Stomach (tissue), 9 donors: ENCODE results near the gene ZNF691. TPM values are rescaled to one million over a fixed set of nuclear protein-coding genes. Genes with fewer than 3 reads are reported as not detected.

Experiments
- DNase-seq, 2 donors: peaks; one replicate each; pipeline versions ENCODE4 v3.0.0 to v3.0.0-alpha.2; 2013 to 2019
- H3K27ac ChIP-seq, 5 donors: fragments of 200-600 bp in 4 of 5; sonication (generic) in 4 of 5; one replicate each; pipeline ENCODE4 v1.5.1; 2013 to 2019; ENCODE audit warnings: mild to moderate bottlenecking in 1 of 5, moderate library complexity in 1 of 5
- H3K27me3 ChIP-seq, 3 donors: fragments of 200-600 bp; sonication (generic); one replicate each; pipeline ENCODE4 v1.5.1; 2017 to 2019; ENCODE audit warnings: mixed run types in 1 of 3
- H3K36me3 ChIP-seq, 4 donors: fragments of 200-600 bp; sonication (generic); 1 replicate in 3 of 4; 2 replicates in 1 of 4; pipeline ENCODE4 v1.5.1; 2016 to 2019
- H3K4me1 ChIP-seq, 4 donors: fragments of 200-600 bp; sonication (generic); one replicate each; pipeline ENCODE4 v1.5.1; 2016 to 2019
- H3K4me3 ChIP-seq, 4 donors: fragments of 200-600 bp; sonication (generic) in 3 of 4; one replicate each; pipeline ENCODE4 v1.5.1; 2016 to 2019; ENCODE audit warnings: mild to moderate bottlenecking in 1 of 4
- H3K9me3 ChIP-seq, 4 donors: fragments of 200-600 bp; sonication (generic); one replicate each; pipeline ENCODE4 v1.5.1; 2016 to 2019
- CTCF ChIP-seq, 7 experiments: fragments of 450-650 bp in 4 of 7; fragments of 200-600 bp in 3 of 7; sonication (generic) in 3 of 7; IDR thresholded peaks; one replicate each; pipeline ENCODE4 v1.5.1; 2016 to 2019; ENCODE audit warnings: antibody characterized with exemption in 7 of 7, control low read depth in 2 of 7, mild to moderate bottlenecking in 1 of 7
- EP300 ChIP-seq: sonication (generic); formaldehyde crosslinking; IDR thresholded peaks from one replicate; pipeline ENCODE4 v1.6.1; 2017; ENCODE audit warnings: antibody characterized with exemption
- POLR2A ChIP-seq, 4 donors: fragments of 450-650 bp; IDR thresholded peaks; one replicate each; pipeline ENCODE4 v1.6.1; 2016; ENCODE audit warnings: antibody characterized with exemption in 4 of 4, control low read depth in 2 of 4, mild to moderate bottlenecking in 1 of 4, moderate library complexity in 1 of 4
- POLR2AphosphoS5 ChIP-seq, 3 donors: sonication (generic); formaldehyde crosslinking; IDR thresholded peaks; one replicate each; pipeline ENCODE4 v1.6.1; 2016; ENCODE audit warnings: antibody characterized with exemption in 3 of 3
- WGBS, 5 donors: extraction: QIAGEN DNeasy Blood & Tissue Kit in 3 of 5; methylation state at CpG; one replicate each; pipeline versions ENCODE4 v1.1.5 to v1.1.7; 2013 to 2018; 5-methylcytosine and 5-hydroxymethylcytosine counted together
- intact Hi-C: fragments of 100-400 bp; cut with DNase I; formaldehyde crosslinking; loops from one replicate; pipeline ENCODE4 v1.15.1; 2023; ENCODE audit warnings: low total_unique reads
- polyA plus RNA-seq, 3 donors: library from polyadenylated mRNA; stranded (reverse); fragments of 200-250 nt; gene quantifications; one replicate each; pipeline ENCODE4 v1.2.3, GENCODE V29; 2013
- total RNA-seq, 5 donors: library from RNA; depleted of rRNA; stranded (reverse); fragments of >200 nt; gene quantifications; one replicate each; pipeline versions ENCODE4 v1.1.0 to v1.2.3, GENCODE V29; 2014 to 2016
- donor health status: healthy with polysubstance abuse.
- donor health status: Bipolar disorder and iron deficiency.
- donor health status: healthy.

Gene ZNF691
- total and polyA plus RNA-seq, 8 donors: 1.2 to 12.8 (median 5.7) TPM

DNA sequence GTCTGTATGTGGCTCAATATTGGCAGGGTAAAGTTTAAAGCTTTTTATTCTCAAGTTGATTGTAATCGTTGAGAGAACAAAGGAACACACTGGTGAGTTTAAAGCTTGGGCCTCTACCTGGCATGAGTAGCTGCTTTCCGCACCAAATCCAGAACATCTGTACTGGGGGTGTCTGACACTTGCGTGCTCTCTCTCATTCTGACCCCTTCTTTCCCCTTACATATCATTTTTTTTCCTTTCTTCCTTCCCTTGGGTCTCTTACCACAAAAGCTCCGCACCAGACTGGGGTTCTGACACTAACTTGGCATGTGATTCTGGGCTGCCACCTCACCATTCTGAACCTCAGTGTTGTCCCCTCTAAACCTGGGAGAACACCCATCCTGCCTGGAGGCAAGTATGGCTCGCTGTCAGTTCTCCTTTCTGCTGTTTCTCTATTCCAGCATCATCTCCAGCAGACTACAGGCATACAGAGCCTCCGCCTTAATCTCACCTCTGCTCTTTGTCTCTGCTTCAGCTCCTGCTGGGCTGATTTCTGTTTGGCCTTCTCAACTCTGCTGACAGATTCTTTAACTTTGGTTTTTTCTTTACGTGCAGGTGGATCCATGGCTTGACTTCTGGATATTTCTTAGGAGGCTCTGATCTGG lies 30.4 kb upstream of the ZNF691 start:
- H3K4me3 ChIP-seq: peak overlapping the region; percentile 64 to 85 (median 73)
- DNase-seq: peak in 1 of 2 donors; percentile 37
- intact Hi-C loops: no loop called here
- 25 to 37% (median 29%) methylated on average over 7 of the region's 7 CpGs for WGBS, 5 donors
- peaks cover 0 to 12% (median 7%) of the 10 kb centered on the region in 4 donors for H3K36me3 ChIP-seq
- TF ChIP-seq CTCF (IDR thresholded peaks at IDR 0.05): no peak
- no peak for TF ChIP-seq POLR2A (IDR thresholded peaks at IDR 0.05)
- TF ChIP-seq EP300: no peak
- TF ChIP-seq POLR2AphosphoS5 (IDR thresholded peaks at IDR 0.05): no peak
- peaks cover 19 to 35% (median 26%) of the 10 kb centered on the region in 4 donors for H3K4me1 ChIP-seq
- H3K9me3 ChIP-seq: no peaks in the 10 kb centered on the region
- H3K27me3 ChIP-seq: no peaks in the 10 kb centered on the region
- peak overlapping the region in 4 of 5 donors; percentile 95 to 99 (median 98) for H3K27ac ChIP-seq

DNA sequence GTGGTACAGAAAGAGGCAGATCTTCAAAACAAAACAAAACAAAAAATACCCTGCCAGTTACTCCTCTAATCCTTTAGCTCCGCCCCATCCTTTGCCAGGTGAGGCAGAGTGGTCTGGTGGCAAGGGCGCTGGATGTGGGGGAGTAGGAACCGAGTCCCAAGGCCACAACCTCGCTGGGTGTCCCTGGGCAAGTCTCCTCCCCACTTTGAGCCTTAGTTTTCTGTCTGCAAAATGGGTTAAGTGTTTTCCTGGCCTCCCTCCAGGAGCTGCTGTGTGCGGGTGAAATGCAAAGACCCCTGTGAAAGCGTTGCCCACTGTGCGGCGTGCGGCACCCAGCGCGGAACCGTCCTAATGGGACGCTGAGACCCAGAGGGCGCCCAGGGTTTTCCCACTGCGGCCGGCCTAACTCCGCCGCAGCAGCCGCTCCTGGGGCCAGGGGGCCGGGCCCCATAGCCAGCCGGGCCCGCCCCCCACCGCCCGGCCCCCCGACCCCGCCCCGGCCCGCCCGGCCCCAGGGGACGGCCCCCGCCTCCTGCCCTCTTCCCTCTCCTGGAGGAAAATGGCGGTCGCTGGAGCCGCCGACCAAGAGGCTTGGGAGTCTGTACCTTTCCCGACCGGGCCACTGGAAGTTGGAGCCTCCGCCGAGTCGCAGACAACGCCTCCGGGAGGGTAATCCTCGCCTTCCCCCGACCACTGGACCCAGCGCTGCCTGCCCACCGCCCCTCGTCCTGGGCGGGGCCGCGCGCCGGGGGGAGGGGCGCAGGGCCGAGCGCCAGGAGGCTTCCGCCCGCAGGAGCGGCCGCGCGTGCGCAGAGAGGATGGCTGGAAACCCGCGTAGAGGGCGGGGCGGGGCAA lies 29.6 kb upstream of the ZNF691 start, which contains the start of the genes ERMAP and SVBP:
Gene ERMAP, plus strand, starts transcription at position 538 of the 855 bp plus-strand sequence. CDS start 13,327 bp downstream, outside the sequence.
Gene SVBP, minus strand, starts transcription at position 813 of the 855 bp plus-strand sequence. CDS start 853 bp downstream, outside the sequence.
- intact Hi-C loops: no loop called here
- 1 to 3% (median 2%) methylated on average over 6 to 66 of the region's 66 CpGs for WGBS, 5 donors

GRCh38 chr1:42817440-42817767 lies 29.0 kb upstream of the ZNF691 start:
- peaks cover 0 to 8% (median 3%) of the 10 kb centered on the region in 4 donors for H3K36me3 ChIP-seq
- no peaks in the 10 kb centered on the region for H3K9me3 ChIP-seq
- peak overlapping the region; percentile 95 to 100 (median 98) for H3K27ac ChIP-seq
- 0 to 1% (median 1%) methylated on average over 8 to 13 of the region's 13 CpGs for WGBS, 5 donors
- TF ChIP-seq EP300 (no peak), POLR2A (IDR thresholded peaks at IDR 0.05) (no peak), POLR2AphosphoS5 (IDR thresholded peaks at IDR 0.05) (no peak), CTCF (IDR thresholded peaks at IDR 0.05) (no peak)
- no peaks in the 10 kb centered on the region for H3K27me3 ChIP-seq
- DNase-seq: no peak
- intact Hi-C loops: no loop called here
- peak overlapping the region; percentile 64 to 85 (median 73) for H3K4me3 ChIP-seq
- peaks cover 19 to 39% (median 26%) of the 10 kb centered on the region in 4 donors for H3K4me1 ChIP-seq

More for the DNA sequence above, 29.6 kb upstream of the ZNF691 start, which contains the start of the genes ERMAP and SVBP:
- no peaks in the 10 kb centered on the region for H3K27me3 ChIP-seq
- H3K4me1 ChIP-seq: peaks cover 19 to 35% (median 26%) of the 10 kb centered on the region in 4 donors
- H3K4me3 ChIP-seq: peak within 1 kb of the TSS; percentile 64 to 85 (median 73)
- H3K27ac ChIP-seq: peak within 1 kb of the TSS; percentile 95 to 100 (median 98)
- no peaks in the 10 kb centered on the region for H3K9me3 ChIP-seq
- no peak for TF ChIP-seq POLR2A (IDR thresholded peaks at IDR 0.05)
- peak in 2 of 3 donors; percentile 56 to 67 for TF ChIP-seq POLR2AphosphoS5 (IDR thresholded peaks at IDR 0.05)
- H3K36me3 ChIP-seq: peaks cover 0 to 8% (median 3%) of the 10 kb centered on the region in 4 donors
- peak; percentile 95 to 97 for DNase-seq

DNA sequence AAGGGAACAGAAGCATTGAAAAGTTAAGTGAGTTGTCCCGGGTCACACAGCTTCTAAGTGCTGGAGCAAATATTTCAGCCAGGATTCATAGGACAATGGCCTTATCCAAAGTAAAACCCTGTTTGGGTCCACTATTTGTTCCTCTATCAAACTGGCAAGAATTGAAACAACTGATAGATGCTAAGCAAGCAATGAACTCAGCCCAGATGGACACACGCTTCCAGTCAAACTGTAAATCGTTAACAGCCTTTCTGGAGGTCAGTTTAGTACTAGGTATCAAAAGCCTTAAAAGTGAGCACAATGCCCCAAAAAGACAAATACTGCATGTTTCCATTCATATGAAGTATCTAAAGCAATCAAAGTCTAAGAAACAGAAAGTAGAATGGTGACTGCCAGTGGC lies 28.4 kb upstream of the ZNF691 start:
- H3K4me3 ChIP-seq: peak overlapping the region in 3 of 4 donors; percentile 64 to 85 (median 78)

More for the DNA sequence above, 28.4 kb upstream of the ZNF691 start:
- Histone ChIP-seq H3K9me3 (no peaks in the 10 kb centered on the region), H3K27me3 (no peaks in the 10 kb centered on the region), H3K4me1 (peaks cover 19 to 45% (median 27%) of the 10 kb centered on the region in 4 donors), H3K27ac (no peak overlapping the region), H3K36me3 (peaks cover 0 to 8% (median 3%) of the 10 kb centered on the region in 4 donors)
- intact Hi-C loops: no loop called here
- TF ChIP-seq EP300 (no peak), POLR2AphosphoS5 (IDR thresholded peaks at IDR 0.05) (no peak), CTCF (IDR thresholded peaks at IDR 0.05) (no peak), POLR2A (IDR thresholded peaks at IDR 0.05) (no peak)
- 36 to 61% (median 52%) methylated on average over 3 of the region's 3 CpGs for WGBS, 5 donors
- DNase-seq: no peak
